Calu3 (cell line): ENCODE data around the gene PRR29. TPM values are rescaled to one million over a fixed set of nuclear protein-coding genes. Genes with fewer than 3 reads are reported as not detected.

Experiments used
- BruUV-seq: library from RNA; stranded (reverse); fragments of 400-500 nt; replicated peaks from 2 replicates; lab custom pipeline; 2021; lab: Mats Ljungman, UMichigan
- CTCF ChIA-PET: fragments of 300-600 bp; sonication (Branson Sonifier 250); formaldehyde crosslinking; loops from one replicate; lab custom pipeline; 2022; ENCODE audit warnings: antibody characterized with exemption; lab: Charles Lee
- DNase-seq: peaks from one replicate; pipeline ENCODE4 v3.0.0; 2022
- H3K27ac Mint-ChIP-seq: one replicate; pipeline ENCODE4 v1.8.0; 2022; ENCODE audit warnings: mixed read lengths; ENCODE audit not compliant: unreplicated experiment
- H3K27me3 Mint-ChIP-seq: one replicate; pipeline ENCODE4 v1.8.0; 2022; ENCODE audit warnings: mixed read lengths; ENCODE audit not compliant: unreplicated experiment
- H3K36me3 Mint-ChIP-seq: one replicate; pipeline ENCODE4 v1.8.0; 2022; ENCODE audit warnings: mild to moderate bottlenecking, moderate library complexity, mixed read lengths; ENCODE audit not compliant: insufficient read depth, unreplicated experiment
- H3K4me1 Mint-ChIP-seq: one replicate; pipeline ENCODE4 v1.8.0; 2022; ENCODE audit warnings: mild to moderate bottlenecking, low read depth, mixed read lengths; ENCODE audit not compliant: unreplicated experiment
- H3K4me3 Mint-ChIP-seq: one replicate; pipeline ENCODE4 v1.8.0; 2022; ENCODE audit warnings: mild to moderate bottlenecking, low read depth, moderate library complexity, mixed read lengths; ENCODE audit not compliant: unreplicated experiment
- H3K9me3 Mint-ChIP-seq: one replicate; pipeline ENCODE4 v1.8.0; 2022; ENCODE audit warnings: low read depth, mixed read lengths; ENCODE audit not compliant: unreplicated experiment
- intact Hi-C: fragments of 100-400 bp; cut with micrococcal nuclease; formaldehyde crosslinking; loops from one replicate; pipeline ENCODE4 v1.10.0; 2022; ENCODE audit not compliant: unreplicated experiment
- total RNA-seq: library from RNA; stranded (reverse); gene quantifications from 2 replicates; pipeline ENCODE4 v1.2.3, GENCODE V29; 2022
- TF ChIP-seq, protein P1 (sequence below): fragments of 200-600 bp; IDR thresholded peaks from one replicate; pipeline ENCODE4 v1.8.0; 2022; ENCODE audit warnings: antibody characterized with exemption; ENCODE audit not compliant: unreplicated experiment

PRR29 gene
- total RNA-seq, 1 experiment from 2014 or later = 0.61 TPM

DNA sequence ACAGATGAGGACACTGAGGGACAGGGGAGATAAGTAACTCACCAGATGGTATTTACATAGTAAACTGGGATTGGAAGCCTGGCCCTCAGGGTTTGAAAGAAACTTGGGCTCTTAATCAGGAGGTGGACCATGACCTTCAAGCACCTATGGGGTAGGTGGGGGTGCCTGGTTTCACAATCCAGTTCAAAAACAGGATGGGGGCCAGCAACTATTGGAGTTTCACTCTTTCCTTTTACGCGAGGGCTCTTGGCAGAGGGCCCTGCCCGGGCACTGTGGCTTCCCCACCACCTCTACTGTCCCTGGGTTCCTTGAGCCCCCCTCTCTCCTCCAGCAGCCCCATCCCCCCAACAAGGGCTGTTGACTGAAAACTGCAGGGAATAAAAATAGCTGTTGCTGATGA lies 11.3 kb upstream of the PRR29 start:
- DNase-seq = no peak
- no peak overlapping the region for H3K4me3 Mint-ChIP-seq
- intact Hi-C loops = no loop called here
- H3K4me1 Mint-ChIP-seq = no peaks in the 10 kb centered on the region
- H3K36me3 Mint-ChIP-seq = peaks cover 5% of the 10 kb centered on the region
- BruUV-seq = no TSS peak
- CTCF ChIA-PET = interaction anchor here (0.7 kb wide), 1 partner anchor 38 kb away, joined by 4 read pairs; no protein-coding TSS in a partner anchor
- no peak overlapping the region for H3K27ac Mint-ChIP-seq
- peaks cover 4% of the 10 kb centered on the region for H3K9me3 Mint-ChIP-seq
- TF ChIP-seq, protein P1, sequence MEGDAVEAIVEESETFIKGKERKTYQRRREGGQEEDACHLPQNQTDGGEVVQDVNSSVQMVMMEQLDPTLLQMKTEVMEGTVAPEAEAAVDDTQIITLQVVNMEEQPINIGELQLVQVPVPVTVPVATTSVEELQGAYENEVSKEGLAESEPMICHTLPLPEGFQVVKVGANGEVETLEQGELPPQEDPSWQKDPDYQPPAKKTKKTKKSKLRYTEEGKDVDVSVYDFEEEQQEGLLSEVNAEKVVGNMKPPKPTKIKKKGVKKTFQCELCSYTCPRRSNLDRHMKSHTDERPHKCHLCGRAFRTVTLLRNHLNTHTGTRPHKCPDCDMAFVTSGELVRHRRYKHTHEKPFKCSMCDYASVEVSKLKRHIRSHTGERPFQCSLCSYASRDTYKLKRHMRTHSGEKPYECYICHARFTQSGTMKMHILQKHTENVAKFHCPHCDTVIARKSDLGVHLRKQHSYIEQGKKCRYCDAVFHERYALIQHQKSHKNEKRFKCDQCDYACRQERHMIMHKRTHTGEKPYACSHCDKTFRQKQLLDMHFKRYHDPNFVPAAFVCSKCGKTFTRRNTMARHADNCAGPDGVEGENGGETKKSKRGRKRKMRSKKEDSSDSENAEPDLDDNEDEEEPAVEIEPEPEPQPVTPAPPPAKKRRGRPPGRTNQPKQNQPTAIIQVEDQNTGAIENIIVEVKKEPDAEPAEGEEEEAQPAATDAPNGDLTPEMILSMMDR = no peak
- peaks cover 36% of the 10 kb centered on the region for H3K27me3 Mint-ChIP-seq

DNA sequence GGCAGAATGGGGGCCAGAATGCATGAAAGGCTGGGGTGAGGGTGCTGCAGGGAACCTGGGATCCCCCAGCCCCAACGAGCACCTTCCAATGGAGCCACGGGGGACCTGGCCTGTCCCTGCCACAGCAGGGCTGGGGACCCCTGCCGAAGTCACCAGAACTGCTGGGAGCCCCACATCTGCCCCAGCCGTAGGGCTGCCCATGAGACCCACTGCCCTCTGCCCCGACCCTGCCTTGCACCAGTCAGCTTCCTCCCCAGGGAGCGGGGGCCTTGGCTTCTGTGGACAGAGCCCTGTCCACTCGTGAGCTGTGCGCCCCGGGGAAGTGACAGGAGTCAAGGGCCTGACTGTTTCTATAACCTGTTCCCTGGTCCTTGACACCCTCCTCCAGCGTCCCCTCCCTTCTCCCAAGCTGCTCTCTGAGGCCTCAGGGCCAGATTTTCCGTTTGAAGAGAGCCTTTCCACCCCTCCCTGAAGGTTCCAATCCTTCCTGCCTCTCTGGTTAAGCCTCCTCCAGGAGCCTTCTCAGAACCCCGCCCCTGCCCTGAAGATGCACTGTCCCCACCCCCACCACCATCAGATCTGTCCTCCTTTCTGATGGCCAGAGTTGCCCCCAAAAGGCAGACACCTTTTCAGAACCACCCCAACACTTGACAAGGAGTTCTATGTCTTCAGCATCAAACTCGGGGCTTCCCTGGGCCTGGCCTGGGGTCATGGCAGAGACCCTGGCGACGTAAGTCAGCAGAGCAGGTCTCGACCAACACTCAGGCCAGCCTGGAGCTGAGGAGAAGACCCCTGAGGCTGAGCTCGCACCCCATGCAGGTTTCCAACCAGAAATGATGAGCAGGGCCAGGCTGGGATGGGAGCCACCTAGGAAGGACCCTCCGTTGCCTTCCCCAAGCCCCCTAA lies 10.7 kb upstream of the PRR29 start:
- TF ChIP-seq, protein P1 = no peak
- H3K36me3 Mint-ChIP-seq = peaks cover 5% of the 10 kb centered on the region
- H3K27me3 Mint-ChIP-seq = peaks cover 42% of the 10 kb centered on the region
- CTCF ChIA-PET = interaction anchor here (0.7 kb wide), 1 partner anchor 38 kb away, joined by 4 read pairs; no protein-coding TSS in a partner anchor
- no peak overlapping the region for H3K27ac Mint-ChIP-seq
- H3K4me1 Mint-ChIP-seq = no peaks in the 10 kb centered on the region
- BruUV-seq = no TSS peak
- no peak overlapping the region for H3K4me3 Mint-ChIP-seq
- DNase-seq = no peak
- H3K9me3 Mint-ChIP-seq = peaks cover 4% of the 10 kb centered on the region
- intact Hi-C loops = no loop called here

DNA sequence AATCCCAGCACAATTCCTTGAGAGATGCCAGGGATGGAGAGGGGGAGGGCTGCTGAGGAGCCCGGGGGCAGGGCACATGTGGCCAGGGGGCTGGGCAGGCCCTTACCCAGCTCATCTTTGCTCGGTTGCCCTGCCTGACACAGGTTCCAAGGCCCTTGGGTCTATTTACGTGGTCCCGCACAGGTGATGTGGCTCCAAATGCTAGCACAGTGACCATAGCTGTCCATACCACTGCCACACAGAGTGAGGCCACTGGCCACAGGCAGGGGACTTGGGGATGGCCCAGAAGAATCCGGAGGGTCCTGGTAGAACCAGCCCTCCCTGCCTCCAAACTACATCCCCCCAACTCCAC lies 10.0 kb upstream of the PRR29 start:
- no TSS peak for BruUV-seq

DNA sequence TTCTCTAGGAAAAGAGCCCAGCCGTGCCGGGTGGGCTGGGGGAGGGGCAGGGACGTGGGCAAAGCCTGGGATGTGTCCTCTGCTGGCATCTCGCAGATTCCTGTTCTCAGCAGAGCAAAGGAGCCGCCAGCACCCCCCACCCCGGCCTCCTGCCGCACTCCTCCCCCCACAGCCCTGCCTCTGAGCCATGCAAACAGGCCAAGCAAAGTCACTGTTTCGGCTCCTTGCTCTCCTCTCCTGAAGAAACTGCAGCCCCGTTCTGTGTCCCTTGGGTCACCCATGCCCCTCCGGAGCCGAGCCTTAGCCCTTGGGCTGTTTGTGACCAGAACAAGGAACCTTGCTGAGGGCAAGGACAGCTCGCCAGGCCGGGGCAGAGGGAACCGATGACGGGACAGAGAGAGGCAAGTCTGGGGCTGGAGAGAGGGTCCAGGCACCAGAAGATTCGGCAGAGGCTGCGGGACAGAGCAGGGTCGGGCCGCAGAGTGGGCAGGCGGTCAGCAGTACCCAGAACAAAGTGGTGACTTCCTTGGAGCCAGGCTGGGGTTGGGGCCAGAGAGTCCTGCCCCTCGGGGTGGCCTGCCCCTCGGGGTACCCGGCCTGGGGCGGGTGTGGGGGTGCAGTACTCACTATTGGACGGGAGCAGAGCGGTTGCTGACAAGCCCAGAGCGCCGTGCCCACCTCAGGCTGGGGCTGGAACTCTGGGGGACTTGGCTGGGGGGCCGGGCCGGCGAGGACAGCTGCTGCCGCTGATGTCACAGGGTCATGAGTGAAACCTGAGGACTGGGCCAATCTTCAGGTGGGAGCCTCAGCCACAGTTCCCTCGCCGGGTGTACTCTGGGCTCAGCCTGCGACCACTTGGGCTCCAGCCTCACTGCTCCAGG lies 9.2 kb upstream of the PRR29 start:
- no peaks in the 10 kb centered on the region for H3K4me1 Mint-ChIP-seq
- DNase-seq = no peak
- TF ChIP-seq, protein P1 = no peak
- H3K36me3 Mint-ChIP-seq = peaks cover 5% of the 10 kb centered on the region
- H3K27me3 Mint-ChIP-seq = peaks cover 52% of the 10 kb centered on the region
- H3K4me3 Mint-ChIP-seq = no peak overlapping the region
- H3K9me3 Mint-ChIP-seq = no peaks in the 10 kb centered on the region
- intact Hi-C loops = no loop called here
- CTCF ChIA-PET = interaction anchor here (0.6 kb wide), 1 partner anchor 63 kb away, joined by 3 read pairs; no protein-coding TSS in a partner anchor
- no TSS peak for BruUV-seq
- H3K27ac Mint-ChIP-seq = no peak overlapping the region

More for the DNA sequence above, 10.0 kb upstream of the PRR29 start:
- CTCF ChIA-PET = no interaction called here
- H3K27me3 Mint-ChIP-seq = peaks cover 48% of the 10 kb centered on the region
- H3K36me3 Mint-ChIP-seq = peaks cover 5% of the 10 kb centered on the region
- no peak overlapping the region for H3K27ac Mint-ChIP-seq
- DNase-seq = no peak
- intact Hi-C loops = no loop called here
- no peak overlapping the region for H3K4me3 Mint-ChIP-seq
- no peaks in the 10 kb centered on the region for H3K4me1 Mint-ChIP-seq
- TF ChIP-seq, protein P1 = no peak
- no peaks in the 10 kb centered on the region for H3K9me3 Mint-ChIP-seq
